WTC11 (cell line): ENCODE data around the gene CCDC127. TPM values are rescaled to one million over a fixed set of nuclear protein-coding genes. Genes with fewer than 3 reads are reported as not detected.
"Not testable (repeated sequence)": the region's sequence is repeated elsewhere in the genome, so short reads cannot be mapped to it uniquely, and the experiment has no call there.

ENCODE experiments used
- ATAC-seq: fragments of 200-7000 bp; cut with Tn5 transposase; 2 replicates; pipeline ENCODE4 v1.10.0; 2021; ENCODE audit warnings: mild to moderate bottlenecking, moderate library complexity
- CTCF ChIA-PET: fragments of 300-600 bp; sonication (Branson Sonifier 250); formaldehyde crosslinking; loops from one replicate; lab custom pipeline; 2021; ENCODE audit warnings: antibody characterized with exemption; lab: Charles Lee
- POLR2A ChIA-PET: fragments of 350-600 bp; sonication (Branson Sonifier 250); formaldehyde crosslinking; loops from one replicate; lab custom pipeline; 2021; ENCODE audit warnings: antibody characterized with exemption; lab: Charles Lee
- DNase-seq: peaks from one replicate; pipeline ENCODE4 v3.0.0; 2021; ENCODE audit warnings: low spot score
- H3K27ac Mint-ChIP-seq: 2 replicates; pipeline ENCODE4 v1.8.0; 2021; ENCODE audit warnings: mixed read lengths
- H3K27me3 Mint-ChIP-seq: 2 replicates; pipeline ENCODE4 v1.8.0; 2021; ENCODE audit warnings: low read depth, mild to moderate bottlenecking, moderate library complexity, mixed read lengths
- H3K36me3 Mint-ChIP-seq: 2 replicates; pipeline ENCODE4 v1.8.0; 2021; ENCODE audit warnings: mixed read lengths
- H3K4me1 Mint-ChIP-seq: 2 replicates; pipeline ENCODE4 v1.8.0; 2022; ENCODE audit warnings: mixed read lengths
- H3K4me3 Mint-ChIP-seq: 2 replicates; pipeline ENCODE4 v1.8.0; 2021; ENCODE audit warnings: mild to moderate bottlenecking, moderate library complexity, mixed read lengths
- H3K9me3 Mint-ChIP-seq: 2 replicates; pipeline ENCODE4 v1.8.0; 2021; ENCODE audit warnings: mixed read lengths
- CREM ChIP-seq: sonication (generic); formaldehyde crosslinking; IDR thresholded peaks from 2 replicates; pipeline ENCODE4 v1.8.1; 2022; ENCODE audit warnings: mild to moderate bottlenecking, missing genetic modification reagents, moderate library complexity
- ELF4 ChIP-seq: sonication (generic); formaldehyde crosslinking; IDR thresholded peaks from 2 replicates; pipeline ENCODE4 v1.8.1; 2022; ENCODE audit warnings: low read depth, mild to moderate bottlenecking, moderate library complexity, missing genetic modification reagents
- GABPB1 ChIP-seq: sonication (generic); formaldehyde crosslinking; IDR thresholded peaks from 2 replicates; pipeline ENCODE4 v1.8.1; 2023; ENCODE audit warnings: mild to moderate bottlenecking, missing genetic modification reagents
- GRHL2 ChIP-seq: fragments of 250-450 bp; sonication (Bioruptor Pico); IDR thresholded peaks from 2 replicates; pipeline ENCODE4 v1.8.0; 2022; ENCODE audit warnings: mild to moderate bottlenecking, moderate library complexity; ENCODE audit not compliant: insufficient replicate concordance, severe bottlenecking
- IRF1 ChIP-seq: sonication (generic); formaldehyde crosslinking; IDR thresholded peaks from 2 replicates; pipeline ENCODE4 v1.8.0; 2023; ENCODE audit warnings: missing genetic modification reagents
- MXD4 ChIP-seq: fragments of 250-450 bp; sonication (Bioruptor Pico); IDR thresholded peaks from 2 replicates; pipeline ENCODE4 v1.8.0; 2021; ENCODE audit warnings: mild to moderate bottlenecking, moderate library complexity, borderline replicate concordance
- NFATC4 ChIP-seq: fragments of 250-450 bp; sonication (Bioruptor Pico); IDR thresholded peaks from 2 replicates; pipeline ENCODE4 v1.9.0; 2021; ENCODE audit warnings: mild to moderate bottlenecking
- NR1H2 ChIP-seq: sonication (generic); formaldehyde crosslinking; IDR thresholded peaks from 2 replicates; pipeline ENCODE4 v1.9.0; 2021; ENCODE audit warnings: mild to moderate bottlenecking, moderate library complexity, missing genetic modification reagents
- SOX15 ChIP-seq: fragments of 250-450 bp; sonication (Bioruptor Pico); IDR thresholded peaks from 2 replicates; pipeline ENCODE4 v1.9.0; 2021; ENCODE audit warnings: mild to moderate bottlenecking
- USF1 ChIP-seq: sonication (generic); formaldehyde crosslinking; IDR thresholded peaks from 2 replicates; pipeline ENCODE4 v1.8.0; 2022; ENCODE audit warnings: mild to moderate bottlenecking, missing genetic modification reagents
- ZBTB43 ChIP-seq: sonication (generic); formaldehyde crosslinking; IDR thresholded peaks from 2 replicates; pipeline ENCODE4 v1.8.1; 2023; ENCODE audit warnings: mild to moderate bottlenecking, missing genetic modification reagents
- ZNF138 ChIP-seq: sonication (generic); formaldehyde crosslinking; conservative IDR thresholded peaks from 2 replicates; pipeline ENCODE4 v1.8.1; 2022; ENCODE audit warnings: mild to moderate bottlenecking, moderate library complexity, missing genetic modification reagents
- ZNF416 ChIP-seq: fragments of 250-450 bp; sonication (Bioruptor Pico); IDR thresholded peaks from 2 replicates; pipeline ENCODE4 v1.9.0; 2021; ENCODE audit warnings: mild to moderate bottlenecking, inconsistent platforms
- total RNA-seq: library from RNA; stranded (reverse); gene quantifications from 3 replicates; pipeline ENCODE4 v1.2.3, GENCODE V29; 2021
- TF ChIP-seq, protein P1 (sequence below): fragments of 250-450 bp; sonication (Bioruptor Pico); IDR thresholded peaks from 2 replicates; pipeline ENCODE4 v2.1.2; 2022; ENCODE audit warnings: mild to moderate bottlenecking, moderate library complexity
- TF ChIP-seq, protein P2 (sequence below): sonication (generic); formaldehyde crosslinking; IDR thresholded peaks from 2 replicates; pipeline ENCODE4 v1.8.0; 2022; ENCODE audit warnings: mild to moderate bottlenecking, missing genetic modification reagents

Gene CCDC127
- total RNA-seq, 1 experiment from 2014 or later: 5.3 TPM

DNA sequence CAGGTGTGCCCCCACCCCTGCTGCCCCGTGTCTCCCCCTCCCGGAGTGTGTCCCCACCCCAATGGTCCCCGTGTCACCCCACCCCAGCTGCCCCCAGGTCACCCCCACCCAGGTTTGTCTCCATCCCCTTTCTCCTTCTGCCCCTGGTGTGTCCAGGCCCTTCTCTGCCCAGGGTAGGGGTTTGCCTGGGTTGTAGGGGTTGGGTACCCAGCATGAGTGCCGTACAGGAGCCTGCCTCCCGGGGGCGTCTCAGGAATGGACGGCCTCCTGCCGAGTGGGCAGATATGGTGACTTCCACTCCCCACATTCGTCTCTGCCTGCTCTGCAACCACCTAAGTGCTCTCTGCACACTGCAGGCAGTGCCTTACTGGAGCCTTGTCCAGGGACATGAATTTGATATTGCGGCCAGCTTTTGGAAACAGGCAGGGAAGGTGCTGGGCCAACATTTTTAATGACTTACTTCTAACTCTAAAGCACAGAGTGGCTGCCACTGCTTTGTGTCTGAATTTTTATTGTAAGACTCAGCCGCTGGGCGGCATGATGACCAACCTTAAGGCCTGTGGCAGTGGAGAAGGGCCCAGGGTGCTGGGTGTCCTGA, 20.0 kb downstream of the CCDC127 start:
- no peak for DNase-seq
- ChIA-PET CTCF (no interaction called here), POLR2A (no interaction called here)
- TF ChIP-seq ELF4 (CRISPR knock-in tag): no peak
- TF ChIP-seq NFATC4 (CRISPR knock-in tag): no peak
- TF ChIP-seq, protein P1, sequence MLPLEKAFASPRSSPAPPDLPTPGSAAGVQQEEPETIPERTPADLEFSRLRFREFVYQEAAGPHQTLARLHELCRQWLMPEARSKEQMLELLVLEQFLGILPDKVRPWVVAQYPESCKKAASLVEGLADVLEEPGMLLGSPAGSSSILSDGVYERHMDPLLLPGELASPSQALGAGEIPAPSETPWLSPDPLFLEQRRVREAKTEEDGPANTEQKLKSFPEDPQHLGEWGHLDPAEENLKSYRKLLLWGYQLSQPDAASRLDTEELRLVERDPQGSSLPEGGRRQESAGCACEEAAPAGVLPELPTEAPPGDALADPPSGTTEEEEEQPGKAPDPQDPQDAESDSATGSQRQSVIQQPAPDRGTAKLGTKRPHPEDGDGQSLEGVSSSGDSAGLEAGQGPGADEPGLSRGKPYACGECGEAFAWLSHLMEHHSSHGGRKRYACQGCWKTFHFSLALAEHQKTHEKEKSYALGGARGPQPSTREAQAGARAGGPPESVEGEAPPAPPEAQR (CRISPR knock-in tag): no peak
- TF ChIP-seq NR1H2: no peak
- TF ChIP-seq ZNF138 (CRISPR knock-in tag): no peak
- TF ChIP-seq, protein P2, sequence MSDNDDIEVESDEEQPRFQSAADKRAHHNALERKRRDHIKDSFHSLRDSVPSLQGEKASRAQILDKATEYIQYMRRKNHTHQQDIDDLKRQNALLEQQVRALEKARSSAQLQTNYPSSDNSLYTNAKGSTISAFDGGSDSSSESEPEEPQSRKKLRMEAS (CRISPR knock-in tag): no peak
- no peak for TF ChIP-seq GABPB1
- TF ChIP-seq ZBTB43: no peak
- no peak for TF ChIP-seq ZNF416
- TF ChIP-seq MXD4 (CRISPR knock-in tag): no peak
- TF ChIP-seq CREM (CRISPR knock-in tag): no peak
- no peak for TF ChIP-seq GRHL2 (CRISPR knock-in tag)
- Mint-ChIP-seq H3K27me3 (no peaks in the 10 kb centered on the region), H3K27ac (peak overlapping the region; percentile 53; the same call in 1 of the 2 replicates), H3K4me3 (no peak overlapping the region), H3K9me3 (no peaks in the 10 kb centered on the region), H3K36me3 (no peaks in the 10 kb centered on the region), H3K4me1 (peaks cover 11% of the 10 kb centered on the region)
- ATAC-seq: no peak

DNA sequence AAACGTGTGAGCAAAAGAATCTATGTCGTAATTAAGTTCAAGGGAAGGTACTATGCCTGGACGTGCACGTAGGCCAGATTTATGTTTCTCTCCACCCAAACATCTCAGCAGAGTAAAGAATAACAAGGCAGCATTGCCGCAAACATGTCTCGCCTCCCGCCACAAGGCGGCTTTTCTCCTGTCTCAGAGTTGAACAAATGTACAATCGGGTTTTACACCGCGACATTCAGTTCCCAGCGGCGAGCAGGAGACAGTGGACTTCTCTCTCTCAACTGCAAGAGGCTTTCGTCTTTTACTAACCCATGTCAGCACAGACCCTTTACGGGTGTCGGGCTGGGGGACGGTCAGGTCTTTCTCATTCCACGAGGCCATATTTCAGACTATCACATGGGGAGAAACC, 20.9 kb downstream of the CCDC127 start:
- DNase-seq, H3K27me3 Mint-ChIP-seq, POLR2A ChIA-PET, H3K9me3 Mint-ChIP-seq, H3K4me3 Mint-ChIP-seq, CTCF ChIA-PET, ATAC-seq, H3K36me3 Mint-ChIP-seq: not testable (repeated sequence)
- Mint-ChIP-seq H3K4me1 (peaks cover 10% of the 10 kb centered on the region), H3K27ac (peak overlapping the region; percentile 60; the same call in 1 of the 2 replicates)

GRCh38 chr5:196350-196749, 21.6 kb downstream of the CCDC127 start:
- TF ChIP-seq SOX15 (CRISPR knock-in tag) (no peak), USF1 (no peak), IRF1 (CRISPR knock-in tag) (no peak), ZNF416 (no peak)
- no peak overlapping the region for H3K27ac Mint-ChIP-seq
- no peak overlapping the region for H3K4me3 Mint-ChIP-seq
- no peaks in the 10 kb centered on the region for H3K9me3 Mint-ChIP-seq
- H3K4me1 Mint-ChIP-seq: peaks cover 4% of the 10 kb centered on the region
- no peak for ATAC-seq
- ChIA-PET CTCF (interaction anchor here (0.5 kb wide), 1 partner anchor 11 kb away, joined by 3 read pairs; no protein-coding TSS in a partner anchor), POLR2A (no interaction called here)
- H3K27me3 Mint-ChIP-seq: no peaks in the 10 kb centered on the region
- H3K36me3 Mint-ChIP-seq: no peaks in the 10 kb centered on the region
- DNase-seq: no peak
